NB4 (cell line): ENCODE measurements around the gene PER3.

Source experiments
- CTCF ChIP-seq: IDR thresholded peaks from one replicate; pipeline ENCODE4 v1.5.1; 2012; ENCODE audit warnings: low read depth, low read length
- MAX ChIP-seq: IDR thresholded peaks from 2 replicates; pipeline ENCODE4 v1.6.1; 2011; ENCODE audit warnings: low read depth, low read length
- POLR2A ChIP-seq: IDR thresholded peaks from 2 replicates; pipeline ENCODE4 v1.6.1; 2011; ENCODE audit warnings: mild to moderate bottlenecking; ENCODE audit not compliant: insufficient read length; ENCODE audit errors: extremely low read depth

DNA sequence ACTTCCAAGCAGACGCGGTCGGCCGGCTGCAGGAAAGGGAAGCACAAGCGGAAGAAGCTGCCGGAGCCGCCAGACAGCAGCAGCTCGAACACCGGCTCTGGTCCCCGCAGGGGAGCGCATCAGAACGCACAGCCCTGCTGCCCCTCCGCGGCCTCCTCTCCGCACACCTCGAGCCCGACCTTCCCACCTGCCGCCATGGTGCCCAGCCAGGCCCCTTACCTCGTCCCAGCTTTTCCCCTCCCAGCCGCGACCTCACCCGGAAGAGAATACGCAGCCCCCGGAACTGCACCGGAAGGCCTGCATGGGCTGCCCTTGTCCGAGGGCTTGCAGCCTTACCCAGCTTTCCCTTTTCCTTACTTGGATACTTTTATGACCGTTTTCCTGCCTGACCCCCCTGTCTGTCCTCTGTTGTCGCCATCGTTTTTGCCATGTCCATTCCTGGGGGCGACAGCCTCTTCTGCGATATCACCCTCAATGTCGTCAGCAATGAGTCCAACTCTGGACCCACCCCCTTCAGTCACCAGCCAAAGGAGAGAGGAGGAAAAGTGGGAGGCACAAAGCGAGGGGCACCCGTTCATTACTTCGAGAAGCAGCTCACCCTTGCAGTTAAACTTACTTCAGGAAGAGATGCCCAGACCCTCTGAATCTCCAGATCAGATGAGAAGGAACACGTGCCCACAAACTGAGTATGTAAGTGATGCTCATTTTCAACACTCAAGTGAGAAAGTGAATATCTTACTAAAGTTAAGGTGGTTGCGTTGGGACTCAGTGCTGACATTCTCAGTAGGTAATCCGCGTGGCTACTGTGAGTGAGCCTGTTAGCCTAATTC lies 43.2 kb downstream of the PER3 start:
- TF ChIP-seq POLR2A: peak; percentile 48
- no peak for TF ChIP-seq CTCF
- peak; percentile 47 for TF ChIP-seq MAX
